Esophagus muscularis mucosa (tissue), 4 donors: ENCODE results near the gene NBAS. TPM values are rescaled to one million over a fixed set of nuclear protein-coding genes. Genes with fewer than 3 reads are reported as not detected.

ENCODE experiments used
- DNase-seq: peaks from one replicate; pipeline ENCODE4 v3.0.0-alpha.2; 2017; ENCODE audit errors: extremely low spot score
- H3K27ac ChIP-seq, 4 donors: fragments of 200-600 bp; sonication (generic); replicated peaks in 1 of 4; 1 replicate in 3 of 4; 2 replicates in 1 of 4; pipeline ENCODE4 v1.5.1; 2016 to 2019; ENCODE audit warnings: mild to moderate bottlenecking in 1 of 4
- H3K27me3 ChIP-seq, 4 donors: fragments of 200-600 bp; sonication (generic); one replicate each; pipeline versions ENCODE4 v1.5.1 to v1.6.0; 2016 to 2019
- H3K36me3 ChIP-seq, 4 donors: fragments of 200-600 bp; sonication (generic); one replicate each; pipeline ENCODE4 v1.5.1; 2016 to 2019
- H3K4me1 ChIP-seq, 4 donors: fragments of 200-600 bp; sonication (generic); one replicate each; pipeline ENCODE4 v1.5.1; 2016 to 2019
- H3K4me3 ChIP-seq, 4 donors: fragments of 200-600 bp; sonication (generic); 1 replicate in 2 of 4; 2 replicates in 2 of 4; pipeline ENCODE4 v1.5.1; 2016 to 2019; ENCODE audit warnings: mild to moderate bottlenecking in 4 of 4, moderate library complexity in 1 of 4
- H3K9me3 ChIP-seq, 4 donors: fragments of 200-600 bp; sonication (generic); 1 replicate in 3 of 4; 2 replicates in 1 of 4; pipeline ENCODE4 v1.5.1; 2016 to 2019
- EP300 ChIP-seq: sonication (generic); formaldehyde crosslinking; IDR thresholded peaks from one replicate; pipeline ENCODE4 v1.6.1; 2017; ENCODE audit warnings: antibody characterized with exemption
- POLR2A ChIP-seq: fragments of 450-650 bp; IDR thresholded peaks from one replicate; pipeline ENCODE4 v1.6.1; 2017; ENCODE audit warnings: antibody characterized with exemption, moderate library complexity, mild to moderate bottlenecking, low read depth
- POLR2AphosphoS5 ChIP-seq, 2 donors: sonication (generic); formaldehyde crosslinking; IDR thresholded peaks; one replicate each; pipeline ENCODE4 v1.6.1; 2017; ENCODE audit warnings: antibody characterized with exemption in 2 of 2
- WGBS: methylation state at CpG from one replicate; pipeline ENCODE4 v1.1.5; 2018; 5-methylcytosine and 5-hydroxymethylcytosine counted together
- intact Hi-C: fragments of 100-400 bp; cut with DNase I; formaldehyde crosslinking; loops from one replicate; pipeline ENCODE4 v1.15.1; 2023
- total RNA-seq, 4 donors: library from RNA; depleted of rRNA; stranded (reverse); fragments of >200 nt; gene quantifications; one replicate each; pipeline versions ENCODE4 v1.1.0 to v1.2.1, GENCODE V29; 2016
- TF ChIP-seq, protein P1 (sequence below), 3 experiments: fragments of 200-600 bp in 2 of 3; fragments of 450-650 bp in 1 of 3; sonication (generic) in 2 of 3; IDR thresholded peaks; one replicate each; pipeline ENCODE4 v1.5.1; 2017 to 2019; ENCODE audit warnings: antibody characterized with exemption in 3 of 3, mild to moderate bottlenecking in 2 of 3, moderate library complexity in 1 of 3

Gene NBAS
- total RNA-seq, 4 donors from 2014 or later, result 39.2 to 43.6 (median 42.0) TPM

DNA sequence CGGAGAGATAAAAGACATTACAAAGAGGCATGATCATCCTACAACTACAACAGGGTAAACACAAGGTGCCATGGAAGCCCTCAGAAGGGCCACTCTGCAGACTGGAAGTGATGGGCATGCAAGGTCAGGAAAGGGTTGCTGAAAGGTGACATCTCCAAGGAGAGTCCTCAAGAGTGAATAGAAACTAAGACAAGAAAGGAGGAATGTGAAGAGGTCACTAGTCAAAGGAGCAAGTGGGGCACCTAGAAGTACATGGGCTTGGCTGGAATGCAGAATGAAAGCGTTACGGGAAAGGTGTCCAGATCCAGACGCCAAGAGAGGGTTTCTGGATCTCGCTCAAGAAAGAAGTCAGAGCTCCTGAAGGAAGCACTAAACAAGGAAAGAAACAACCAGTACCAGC, 314.3 kb downstream of the NBAS start:
- H3K27ac ChIP-seq, result no peak overlapping the region
- no peaks in the 10 kb centered on the region for H3K4me1 ChIP-seq
- intact Hi-C loops, result no loop called here
- no peaks in the 10 kb centered on the region for H3K27me3 ChIP-seq
- TF ChIP-seq, protein P1, sequence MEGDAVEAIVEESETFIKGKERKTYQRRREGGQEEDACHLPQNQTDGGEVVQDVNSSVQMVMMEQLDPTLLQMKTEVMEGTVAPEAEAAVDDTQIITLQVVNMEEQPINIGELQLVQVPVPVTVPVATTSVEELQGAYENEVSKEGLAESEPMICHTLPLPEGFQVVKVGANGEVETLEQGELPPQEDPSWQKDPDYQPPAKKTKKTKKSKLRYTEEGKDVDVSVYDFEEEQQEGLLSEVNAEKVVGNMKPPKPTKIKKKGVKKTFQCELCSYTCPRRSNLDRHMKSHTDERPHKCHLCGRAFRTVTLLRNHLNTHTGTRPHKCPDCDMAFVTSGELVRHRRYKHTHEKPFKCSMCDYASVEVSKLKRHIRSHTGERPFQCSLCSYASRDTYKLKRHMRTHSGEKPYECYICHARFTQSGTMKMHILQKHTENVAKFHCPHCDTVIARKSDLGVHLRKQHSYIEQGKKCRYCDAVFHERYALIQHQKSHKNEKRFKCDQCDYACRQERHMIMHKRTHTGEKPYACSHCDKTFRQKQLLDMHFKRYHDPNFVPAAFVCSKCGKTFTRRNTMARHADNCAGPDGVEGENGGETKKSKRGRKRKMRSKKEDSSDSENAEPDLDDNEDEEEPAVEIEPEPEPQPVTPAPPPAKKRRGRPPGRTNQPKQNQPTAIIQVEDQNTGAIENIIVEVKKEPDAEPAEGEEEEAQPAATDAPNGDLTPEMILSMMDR (IDR thresholded peaks at IDR 0.05), result no peak
- TF ChIP-seq POLR2AphosphoS5 (IDR thresholded peaks at IDR 0.05), result no peak
- TF ChIP-seq EP300, result no peak
- TF ChIP-seq POLR2A, result no peak
- H3K9me3 ChIP-seq, result peaks cover 0 to 10% (median 2%) of the 10 kb centered on the region in 4 donors
- H3K4me3 ChIP-seq, result no peak overlapping the region
- H3K36me3 ChIP-seq, result no peaks in the 10 kb centered on the region
- DNase-seq, result no peak
- 97% methylated on average over 5 of the region's 5 CpGs for WGBS

DNA sequence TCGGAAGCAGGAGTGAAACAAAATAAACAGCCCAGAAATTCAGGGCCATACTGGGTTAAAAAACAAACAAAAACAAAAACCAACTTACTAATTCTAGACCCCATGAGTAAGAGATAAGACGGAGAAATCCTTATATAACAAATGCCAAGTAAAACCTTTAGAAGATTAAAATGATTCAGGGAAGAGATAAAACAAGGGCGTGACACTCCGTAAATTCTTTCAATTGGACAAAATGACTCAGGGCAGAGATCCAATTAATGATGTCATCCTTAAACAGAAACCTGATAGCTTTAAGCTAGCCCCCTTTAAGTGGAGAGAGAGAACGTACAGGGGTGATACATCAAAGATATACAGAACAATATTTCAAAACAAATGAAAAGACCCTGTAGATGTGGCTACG, 317.4 kb downstream of the NBAS start:
- WGBS, result 85% methylated on average over 6 of the region's 6 CpGs
- intact Hi-C loops, result no loop called here
- TF ChIP-seq POLR2AphosphoS5 (IDR thresholded peaks at IDR 0.05), result no peak
- TF ChIP-seq, protein P1 (IDR thresholded peaks at IDR 0.05), result no peak
- TF ChIP-seq POLR2A, result no peak

DNA sequence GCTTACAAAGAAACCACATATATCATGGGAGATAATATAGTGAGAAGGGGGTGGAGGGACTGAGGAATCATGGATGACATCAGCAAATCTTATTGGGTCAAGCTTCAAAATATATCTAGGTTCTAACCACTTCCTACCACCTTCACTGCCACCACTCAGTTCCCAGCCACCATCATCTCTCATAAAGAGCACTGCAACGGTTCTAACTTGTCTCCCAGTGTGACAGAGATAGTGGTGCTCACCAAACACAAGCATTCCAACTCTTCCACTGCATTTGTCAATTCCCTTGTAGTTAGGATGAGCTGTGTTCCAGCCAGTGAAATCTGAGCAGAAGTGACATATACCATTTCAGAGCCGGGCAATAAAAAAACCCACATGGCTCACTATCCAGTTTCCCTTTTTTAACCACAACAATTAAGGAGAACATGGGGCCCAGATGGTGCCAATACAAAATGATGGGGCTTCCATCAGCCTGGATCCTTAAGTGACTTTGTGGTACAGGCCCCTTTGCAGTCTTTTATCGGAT, 318.1 kb downstream of the NBAS start:
- Histone ChIP-seq H3K36me3 (no peaks in the 10 kb centered on the region), H3K27ac (no peak overlapping the region), H3K9me3 (no peaks in the 10 kb centered on the region), H3K27me3 (no peaks in the 10 kb centered on the region), H3K4me3 (no peak overlapping the region), H3K4me1 (no peaks in the 10 kb centered on the region)
- DNase-seq, result no peak
- WGBS, result 88% methylated on average over 3 of the region's 3 CpGs
- TF ChIP-seq EP300 (no peak), POLR2AphosphoS5 (IDR thresholded peaks at IDR 0.05) (no peak)
- intact Hi-C loops, result no loop called here

More for the DNA sequence above, 317.4 kb downstream of the NBAS start:
- no peak overlapping the region for H3K27ac ChIP-seq
- no peak overlapping the region for H3K4me3 ChIP-seq
- no peaks in the 10 kb centered on the region for H3K4me1 ChIP-seq
- DNase-seq, result no peak
- no peaks in the 10 kb centered on the region for H3K36me3 ChIP-seq
- no peaks in the 10 kb centered on the region for H3K9me3 ChIP-seq
- H3K27me3 ChIP-seq, result no peaks in the 10 kb centered on the region

DNA sequence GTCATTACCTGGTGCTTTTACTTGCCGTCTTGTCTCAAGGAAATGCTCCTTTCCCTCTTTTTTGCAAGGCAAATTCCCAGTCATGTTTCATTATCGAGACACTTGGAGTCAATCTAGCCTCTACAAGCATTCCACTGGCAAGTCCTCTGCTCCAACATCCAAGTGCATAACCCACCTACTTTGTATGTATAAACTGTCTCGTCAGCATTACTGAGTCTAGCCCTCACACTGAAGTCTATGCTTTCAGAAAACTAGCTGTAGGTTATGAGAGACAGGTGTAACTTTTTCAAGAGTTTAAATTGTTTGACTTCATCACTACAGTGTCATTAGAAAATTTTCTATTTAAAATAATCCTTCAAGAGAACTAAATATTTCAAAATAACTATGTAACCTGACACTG, 319.2 kb downstream of the NBAS start:
- intact Hi-C loops, result no loop called here
- TF ChIP-seq POLR2AphosphoS5 (IDR thresholded peaks at IDR 0.05) (no peak), POLR2A (no peak), EP300 (no peak)
- TF ChIP-seq, protein P1 (IDR thresholded peaks at IDR 0.05), result no peak
- Histone ChIP-seq H3K4me3 (no peak overlapping the region), H3K27ac (no peak overlapping the region), H3K27me3 (no peaks in the 10 kb centered on the region), H3K4me1 (no peaks in the 10 kb centered on the region), H3K9me3 (no peaks in the 10 kb centered on the region), H3K36me3 (no peaks in the 10 kb centered on the region)
- no peak for DNase-seq
- 74% methylated on average over 3 of the region's 3 CpGs for WGBS

DNA sequence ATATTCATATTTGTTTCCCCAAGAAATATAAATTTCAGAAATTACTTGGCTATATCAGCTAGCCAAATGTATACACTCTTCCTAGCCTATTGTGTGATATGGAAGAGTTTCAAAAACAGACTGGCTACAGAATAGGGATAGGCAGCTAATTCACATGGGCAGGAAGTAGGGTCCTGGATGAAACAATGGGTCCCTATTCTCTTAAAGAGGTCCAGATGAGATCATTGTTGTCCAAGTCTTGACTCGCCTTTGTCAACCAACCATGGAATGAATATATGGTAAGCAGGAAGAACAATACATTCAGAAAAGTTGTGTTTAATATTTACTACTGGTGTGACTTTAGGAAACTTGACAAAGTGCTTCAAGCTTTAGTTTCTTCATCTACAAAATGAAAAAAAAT, 319.9 kb downstream of the NBAS start:
- Histone ChIP-seq H3K4me3 (no peak overlapping the region), H3K9me3 (no peaks in the 10 kb centered on the region), H3K27ac (no peak overlapping the region), H3K36me3 (no peaks in the 10 kb centered on the region), H3K4me1 (no peaks in the 10 kb centered on the region), H3K27me3 (no peaks in the 10 kb centered on the region)
- DNase-seq, result no peak
- intact Hi-C loops, result no loop called here
- 90% methylated on average over 1 of the region's 1 CpG for WGBS
- TF ChIP-seq, protein P1 (IDR thresholded peaks at IDR 0.05), result no peak
- TF ChIP-seq EP300, result no peak
- TF ChIP-seq POLR2A, result no peak
- no peak for TF ChIP-seq POLR2AphosphoS5 (IDR thresholded peaks at IDR 0.05)
